Fibroblast of mammary gland (primary cell): Measurements from ENCODE around the gene REEP6.

Experiments
- DNase-seq: peaks from one replicate; pipeline ENCODE4 v3.0.0-alpha.2; 2010; ENCODE audit warnings: low read depth
- H3K4me3 ChIP-seq: 2 replicates; pipeline ENCODE4 v1.5.1; 2011; ENCODE audit warnings: low read depth, mild to moderate bottlenecking, low read length, moderate library complexity; ENCODE audit not compliant: control insufficient read depth
- TF ChIP-seq, protein P1 (sequence below): conservative IDR thresholded peaks from 2 replicates; pipeline ENCODE4 v1.5.1; 2011; ENCODE audit warnings: low read depth, low read length, inconsistent platforms; ENCODE audit not compliant: control insufficient read depth, insufficient read depth

Gene REEP6

GRCh38 chr19:1466461-1467214 is 24.3 kb upstream of the REEP6 start:
- H3K4me3 ChIP-seq = no peak overlapping the region
- TF ChIP-seq, protein P1, sequence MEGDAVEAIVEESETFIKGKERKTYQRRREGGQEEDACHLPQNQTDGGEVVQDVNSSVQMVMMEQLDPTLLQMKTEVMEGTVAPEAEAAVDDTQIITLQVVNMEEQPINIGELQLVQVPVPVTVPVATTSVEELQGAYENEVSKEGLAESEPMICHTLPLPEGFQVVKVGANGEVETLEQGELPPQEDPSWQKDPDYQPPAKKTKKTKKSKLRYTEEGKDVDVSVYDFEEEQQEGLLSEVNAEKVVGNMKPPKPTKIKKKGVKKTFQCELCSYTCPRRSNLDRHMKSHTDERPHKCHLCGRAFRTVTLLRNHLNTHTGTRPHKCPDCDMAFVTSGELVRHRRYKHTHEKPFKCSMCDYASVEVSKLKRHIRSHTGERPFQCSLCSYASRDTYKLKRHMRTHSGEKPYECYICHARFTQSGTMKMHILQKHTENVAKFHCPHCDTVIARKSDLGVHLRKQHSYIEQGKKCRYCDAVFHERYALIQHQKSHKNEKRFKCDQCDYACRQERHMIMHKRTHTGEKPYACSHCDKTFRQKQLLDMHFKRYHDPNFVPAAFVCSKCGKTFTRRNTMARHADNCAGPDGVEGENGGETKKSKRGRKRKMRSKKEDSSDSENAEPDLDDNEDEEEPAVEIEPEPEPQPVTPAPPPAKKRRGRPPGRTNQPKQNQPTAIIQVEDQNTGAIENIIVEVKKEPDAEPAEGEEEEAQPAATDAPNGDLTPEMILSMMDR = no peak
- no peak for DNase-seq

DNA sequence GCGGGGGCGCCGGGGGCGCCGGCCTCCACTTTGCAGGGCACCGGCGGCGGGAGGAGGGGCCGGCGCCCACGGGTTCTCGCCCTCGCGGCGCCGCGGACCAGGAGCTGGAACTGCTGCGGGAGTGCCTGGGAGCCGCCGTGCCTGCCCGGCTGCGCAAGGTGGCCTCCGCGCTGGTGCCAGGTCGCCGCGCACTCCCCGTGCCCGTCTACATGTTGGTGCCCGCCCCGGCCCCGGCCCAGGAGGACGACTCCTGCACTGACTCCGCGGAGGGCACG is 23.8 kb upstream of the REEP6 start:
- H3K4me3 ChIP-seq = no peak overlapping the region
- TF ChIP-seq, protein P1 = no peak
- no peak for DNase-seq

GRCh38 chr19:1467490-1468273 is 23.3 kb upstream of the REEP6 start:
- no peak overlapping the region for H3K4me3 ChIP-seq
- DNase-seq = no peak
- TF ChIP-seq, protein P1 = no peak

- H3K4me3 ChIP-seq = no peak overlapping the region
- DNase-seq = no peak
- TF ChIP-seq, protein P1 = no peak
Measured at GRCh38 chr19:1468274-1468820, 22.6 kb upstream of the REEP6 start.

DNA sequence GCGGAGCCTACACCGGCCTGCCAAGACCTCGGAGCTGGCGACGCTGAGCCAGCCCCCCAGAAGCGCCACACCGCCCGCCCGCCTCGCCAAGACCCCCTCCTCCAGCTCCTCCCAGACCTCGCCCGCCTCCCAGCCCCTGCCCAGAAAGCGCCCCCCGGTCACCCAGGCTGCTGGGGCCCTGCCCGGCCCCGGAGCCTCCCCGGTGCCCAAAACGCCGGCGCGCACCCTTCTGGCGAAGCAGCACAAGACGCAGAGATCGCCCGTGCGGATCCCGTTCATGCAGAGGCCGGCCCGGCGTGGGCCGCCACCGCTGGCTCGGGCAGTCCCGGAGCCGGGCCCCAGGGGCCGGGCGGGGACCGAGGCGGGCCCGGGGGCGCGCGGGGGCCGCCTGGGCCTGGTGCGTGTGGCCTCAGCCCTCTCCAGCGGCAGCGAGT is 22.1 kb upstream of the REEP6 start:
- H3K4me3 ChIP-seq = no peak overlapping the region
- TF ChIP-seq, protein P1 = no peak
- DNase-seq = peak; percentile 49

DNA sequence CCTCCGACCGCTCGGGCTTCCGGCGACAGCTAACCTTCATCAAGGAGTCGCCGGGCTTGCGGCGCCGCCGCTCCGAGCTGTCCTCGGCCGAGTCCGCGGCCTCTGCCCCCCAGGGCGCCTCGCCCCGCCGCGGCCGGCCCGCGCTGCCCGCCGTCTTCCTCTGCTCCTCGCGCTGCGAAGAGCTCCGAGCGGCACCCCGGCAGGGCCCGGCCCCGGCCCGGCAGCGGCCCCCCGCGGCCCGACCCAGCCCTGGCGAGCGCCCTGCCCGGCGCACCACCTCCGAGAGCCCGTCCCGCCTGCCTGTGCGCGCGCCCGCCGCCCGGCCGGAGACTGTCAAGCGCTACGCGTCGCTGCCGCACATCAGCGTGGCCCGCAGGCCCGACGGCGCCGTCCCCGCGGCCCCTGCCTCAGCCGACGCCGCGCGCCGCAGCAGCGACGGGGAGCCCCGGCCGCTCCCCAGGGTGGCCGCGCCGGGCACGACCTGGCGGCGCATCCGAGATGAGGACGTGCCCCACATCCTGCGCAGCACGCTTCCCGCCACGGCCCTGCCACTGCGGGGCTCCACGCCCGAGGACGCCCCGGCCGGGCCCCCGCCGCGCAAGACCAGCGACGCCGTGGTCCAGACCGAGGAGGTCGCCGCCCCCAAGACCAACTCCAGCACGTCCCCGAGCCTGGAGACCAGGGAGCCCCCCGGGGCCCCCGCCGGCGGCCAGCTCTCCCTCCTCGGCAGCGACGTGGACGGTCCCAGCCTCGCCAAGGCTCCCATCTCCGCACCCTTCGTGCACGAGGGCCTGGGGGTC is 21.5 kb upstream of the REEP6 start:
- no peak overlapping the region for H3K4me3 ChIP-seq
- TF ChIP-seq, protein P1 = no peak
- no peak for DNase-seq
